Measurements from ENCODE around the gene LAPTM5. TPM values are rescaled to one million over a fixed set of nuclear protein-coding genes. Genes with fewer than 3 reads are reported as not detected.

The LAPTM5 gene
- total and polyA plus RNA-seq, 2 of the 8 experiments (the other 6 are each of a cell fraction or from before 2014, with no cell fraction given) = 0.37 to 1.4 TPM

DNA sequence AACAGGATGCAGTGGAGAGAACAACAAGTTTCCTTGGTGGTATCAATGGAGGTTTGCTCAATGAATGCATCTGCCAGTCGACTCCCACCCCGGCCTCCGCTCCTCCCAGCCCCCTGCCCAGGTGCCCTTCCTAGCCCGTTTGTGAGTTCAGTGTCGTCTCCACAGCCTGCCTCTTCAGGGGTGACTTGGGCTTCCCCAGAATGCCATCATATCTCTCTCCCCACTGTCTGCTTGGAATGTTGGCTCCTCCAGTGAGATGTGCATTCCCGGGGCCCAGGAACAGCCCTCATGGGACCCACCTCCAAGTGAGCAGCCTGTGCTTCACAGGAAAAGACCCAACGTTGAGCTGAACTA is 64.6 kb downstream of the LAPTM5 start:
- Histone ChIP-seq H3K4me1 (replicated peaks in 1 of 4; ENCODE audit: control insufficient read depth in 3 of 4, insufficient read depth in 4 of 4, low read length in 3 of 4) (peaks cover 0 to 9% (median 4%) of the 10 kb centered on the region in 4 experiments; a peak in 5 of 7 replicates), H3K4me2 (ENCODE audit: insufficient read depth in 1 of 2, low read depth in 2 of 2, low read length in 2 of 2) (no peak overlapping the region), H2BK120ac (replicated peaks; ENCODE audit: low read depth, low read length) (no peak overlapping the region), H4K8ac (ENCODE audit: extremely low read depth, insufficient read depth, low read length) (no peak overlapping the region), H2BK15ac (ENCODE audit: low read length) (no peak overlapping the region), H2AK5ac (ENCODE audit: low read depth, low read length) (no peak overlapping the region), H3K27me3 (replicated peaks in 1 of 4; ENCODE audit: control insufficient read depth in 3 of 4, extremely low read depth in 1 of 4, insufficient read depth in 3 of 4, low read length in 3 of 4) (no peaks in the 10 kb centered on the region), H3K36me3 (ENCODE audit: control insufficient read depth in 2 of 4, insufficient read depth in 4 of 4, low read length in 3 of 4) (no peaks in the 10 kb centered on the region), H3K23me2 (ENCODE audit: low read depth, low read length) (no peaks in the 10 kb centered on the region), H2AFZ (ENCODE audit: low read length) (no peak overlapping the region), H3K14ac (ENCODE audit: insufficient read length) (no peak overlapping the region), H3K4me3 (ENCODE audit: extremely low read depth in 1 of 4, insufficient read depth in 2 of 4, low read depth in 3 of 4, low read length in 4 of 4) (no peak overlapping the region), H2BK20ac (ENCODE audit: low read length) (no peak overlapping the region), H3K23ac (ENCODE audit: insufficient read length) (no peak overlapping the region), H3K79me2 (ENCODE audit: control insufficient read depth in 1 of 2, insufficient read depth in 2 of 2, low read length in 2 of 2) (no peaks in the 10 kb centered on the region), H3K18ac (ENCODE audit: extremely low read depth, low read length) (no peak overlapping the region), H3K4ac (replicated peaks; ENCODE audit: insufficient read length, low read depth, low read length) (no peak overlapping the region), H4K5ac (ENCODE audit: insufficient read length, low read depth, low read length) (no peak overlapping the region), H2BK5ac (ENCODE audit: low read depth, low read length) (no peak overlapping the region), H3K9me3 (ENCODE audit: insufficient read depth in 2 of 2, low read depth in 1 of 2, low read length in 1 of 2) (no peaks in the 10 kb centered on the region), H3K9ac (replicated peaks in 1 of 4; ENCODE audit: extremely low read depth in 1 of 4, low read depth in 3 of 4, low read length in 3 of 4) (no peak overlapping the region), H4K20me1 (replicated peaks in 1 of 2; ENCODE audit: control insufficient read depth in 1 of 2, insufficient read depth in 2 of 2, low read length in 2 of 2) (no peaks in the 10 kb centered on the region), H3K27ac (ENCODE audit: low read depth, low read length) (no peak overlapping the region), H3K56ac (replicated peaks; ENCODE audit: insufficient read length, low read depth, low read length) (no peak overlapping the region), H4K91ac (replicated peaks; ENCODE audit: insufficient read length, low read length) (no peak overlapping the region), H3K79me1 (ENCODE audit: low read depth, low read length) (no peaks in the 10 kb centered on the region), H2BK12ac (ENCODE audit: low read depth, low read length) (no peak overlapping the region)
- no peak for TF ChIP-seq NANOG (IDR thresholded peaks at IDR 0.05; ENCODE audit: insufficient read depth, low read depth, low read length, poor library complexity, severe bottlenecking)
- TF ChIP-seq KDM4A (IDR thresholded peaks at IDR 0.05; ENCODE audit: low read depth, low read length, severe bottlenecking) = no peak
- TF ChIP-seq PHF8 (conservative IDR thresholded peaks at IDR 0.05; ENCODE audit: low read depth, low read length) = no peak
- TF ChIP-seq TEAD4 (IDR thresholded peaks at IDR 0.05; ENCODE audit: low read depth, low read length) = no peak
- no peak for TF ChIP-seq SP4 (IDR thresholded peaks at IDR 0.05; ENCODE audit: low read length)
- TF ChIP-seq BRCA1 (IDR thresholded peaks at IDR 0.05; ENCODE audit: low read depth, low read length) = no peak
- TF ChIP-seq SP2 (IDR thresholded peaks at IDR 0.05; ENCODE audit: low read length) = no peak
- no peak for TF ChIP-seq NRF1 (IDR thresholded peaks at IDR 0.05; ENCODE audit: low read depth, low read length)
- TF ChIP-seq HDAC6 (IDR thresholded peaks at IDR 0.05; ENCODE audit: low read depth, low read length) = no peak
- no peak for TF ChIP-seq BACH1 (IDR thresholded peaks at IDR 0.05; ENCODE audit: low read length)
- TF ChIP-seq POLR2AphosphoS5 (IDR thresholded peaks at IDR 0.05; ENCODE audit: low read depth, low read length) = no peak
- no peak for TF ChIP-seq BCL11A (IDR thresholded peaks at IDR 0.05; ENCODE audit: low read depth in 2 of 2, low read length in 2 of 2)
- TF ChIP-seq EZH2 (IDR thresholded peaks at IDR 0.05; ENCODE audit: low read depth, low read length, severe bottlenecking) = no peak
- no peak for TF ChIP-seq KDM5A (IDR thresholded peaks at IDR 0.05; ENCODE audit: low read length)
- no peak for TF ChIP-seq GABPA (IDR thresholded peaks at IDR 0.05; ENCODE audit: borderline replicate concordance, insufficient read depth, low read length)
- TF ChIP-seq CREB1 (IDR thresholded peaks at IDR 0.05) = no peak
- TF ChIP-seq CEBPB (IDR thresholded peaks at IDR 0.05; ENCODE audit: low read depth, low read length) = no peak
- DNase-seq (ENCODE audit: low read depth in 1 of 2, low spot score in 2 of 2) (no peak), FAIRE-seq (no peak)
- ChIA-PET POLR2A (ENCODE audit: partially characterized antibody) (no interaction called here), CTCF (ENCODE audit: partially characterized antibody) (interaction anchor here (1.0 to 1.9 kb wide), 2 partner anchors 15 to 22 kb away, joined by 4 to 6 read pairs; no protein-coding TSS in a partner anchor)
- 91% methylated on average over 7 of the region's 7 CpGs; no CpG with 5 or more reads in 1 of the 2 experiments for WGBS, 2 experiments (ENCODE audit: extremely low coverage in 1 of 2, insufficient coverage in 1 of 2, insufficient read length in 1 of 2, insufficient replicate concordance in 2 of 2, low coverage in 1 of 2, low lambda C conversion rate in 2 of 2, missing lambda C conversion rate in 1 of 2)
